CD4-positive, alpha-beta T cell (primary cell): ENCODE results near the gene TSKS. TPM values are rescaled to one million over a fixed set of nuclear protein-coding genes. Genes with fewer than 3 reads are reported as not detected.

Source experiments
- ATAC-seq: fragments of 200-7000 bp; cut with Tn5 transposase; one replicate; pipeline ENCODE4 v1.10.0; 2022; ENCODE audit warnings: mild to moderate bottlenecking; ENCODE audit not compliant: poor library complexity
- CTCF ChIA-PET: fragments of 350-600 bp; sonication (Branson Sonifier 250); formaldehyde crosslinking; loops from one replicate; lab custom pipeline; 2021; ENCODE audit warnings: antibody characterized with exemption, inconsistent platforms; lab: Charles Lee
- POLR2A ChIA-PET: fragments of 350-600 bp; sonication (Branson Sonifier 250); formaldehyde crosslinking; loops from one replicate; lab custom pipeline; 2021; ENCODE audit warnings: antibody characterized with exemption, inconsistent platforms; lab: Charles Lee
- DNase-seq, 14 experiments: peaks; one replicate each; pipeline ENCODE4 v3.0.0-alpha.2; 2013 to 2020; ENCODE audit warnings: mixed read lengths in 2 of 14
- H3K27ac ChIP-seq, 2 donors: one replicate each; pipeline versions ENCODE4 v1.5.1 to v1.7.0; 2013; ENCODE audit warnings: low read length in 2 of 2, low read depth in 1 of 2, mild to moderate bottlenecking in 1 of 2
- H3K27me3 ChIP-seq, 2 experiments: 1 replicate in 1 of 2; 2 replicates in 1 of 2; pipeline versions ENCODE4 v1.6.1 to v1.7.0; 2013; ENCODE audit warnings: low read length in 2 of 2, control low read depth in 1 of 2, mild to moderate bottlenecking in 1 of 2, moderate library complexity in 1 of 2; ENCODE audit not compliant: insufficient read depth in 2 of 2, control insufficient read depth in 1 of 2
- H3K36me3 ChIP-seq: one replicate; pipeline ENCODE4 v1.6.1; 2013; ENCODE audit warnings: low read length, control low read depth; ENCODE audit not compliant: insufficient read depth
- H3K4me1 ChIP-seq: one replicate; pipeline ENCODE4 v1.6.1; 2013; ENCODE audit warnings: low read length, control low read depth; ENCODE audit not compliant: insufficient read depth
- H3K4me3 ChIP-seq: one replicate; pipeline ENCODE4 v1.5.1; 2013; ENCODE audit warnings: mild to moderate bottlenecking, low read length, moderate library complexity
- H3K9me3 ChIP-seq, 2 experiments: 1 replicate in 1 of 2; 2 replicates in 1 of 2; pipeline versions ENCODE4 v1.6.1 to v1.7.0; 2013; ENCODE audit warnings: low read length in 2 of 2, mild to moderate bottlenecking in 2 of 2, control low read depth in 1 of 2, moderate library complexity in 1 of 2; ENCODE audit not compliant: control insufficient read depth in 1 of 2, insufficient read depth in 1 of 2
- H3K27ac Mint-ChIP-seq: one replicate; pipeline ENCODE4 v1.8.0; 2020; ENCODE audit warnings: mixed read lengths
- H3K27me3 Mint-ChIP-seq: one replicate; pipeline ENCODE4 v1.8.0; 2021; ENCODE audit warnings: mixed read lengths
- H3K36me3 Mint-ChIP-seq: one replicate; pipeline ENCODE4 v1.8.0; 2021; ENCODE audit warnings: low read depth, mixed read lengths
- H3K4me1 Mint-ChIP-seq: one replicate; pipeline ENCODE4 v1.8.0; 2021; ENCODE audit warnings: low read depth, mixed read lengths
- H3K4me3 Mint-ChIP-seq: one replicate; pipeline ENCODE4 v1.8.0; 2020; ENCODE audit warnings: mild to moderate bottlenecking, mixed read lengths
- H3K9me3 Mint-ChIP-seq: one replicate; pipeline ENCODE4 v1.8.0; 2020; ENCODE audit warnings: mixed read lengths
- CTCF ChIP-seq: fragments of 200-600 bp; IDR thresholded peaks from one replicate; pipeline ENCODE4 v1.8.0; 2022; ENCODE audit warnings: antibody characterized with exemption, mild to moderate bottlenecking
- intact Hi-C, 2 experiments: fragments of 100-400 bp; cut with DNase I in 1 of 2; cut with micrococcal nuclease in 1 of 2; formaldehyde crosslinking; loops; one replicate each; pipeline versions ENCODE4 v1.15.1 to v1.9.0; 2023 to 2025; cut with DNase I, micrococcal nuclease
- total RNA-seq, 174 experiments: library from RNA in 2 of 174; stranded (reverse) in 2 of 174; gene quantifications; one replicate each; pipeline ENCODE4 v1.2.3 and lab custom pipeline; 2021 to 2026

The TSKS gene
- total RNA-seq, 2 experiments from 2014 or later = 2.1 to 2.9 TPM

GRCh38 chr19:49776371-49776764 is 13.3 kb upstream of the TSKS start:
- H3K36me3 Mint-ChIP-seq = peaks cover 36% of the 10 kb centered on the region
- ATAC-seq (no peak), DNase-seq (no peak)
- Histone ChIP-seq H3K4me1 (peaks cover 5% of the 10 kb centered on the region), H3K9me3 (no peaks in the 10 kb centered on the region), H3K27me3 (no peaks in the 10 kb centered on the region), H3K36me3 (peaks cover 4% of the 10 kb centered on the region), H3K4me3 (no peak overlapping the region), H3K27ac (no peak overlapping the region)
- intact Hi-C loops = no loop called here
- peaks cover 22% of the 10 kb centered on the region for H3K4me1 Mint-ChIP-seq
- POLR2A ChIA-PET = interaction anchor here (1.2 kb wide), 1 partner anchor 10 kb away, joined by 3 read pairs; the partner anchor contains the start of gene AP2A1
- no peaks in the 10 kb centered on the region for H3K9me3 Mint-ChIP-seq
- TF ChIP-seq CTCF = no peak
- H3K27me3 Mint-ChIP-seq = no peaks in the 10 kb centered on the region
- H3K4me3 Mint-ChIP-seq = no peak overlapping the region
- CTCF ChIA-PET = no interaction called here
- no peak overlapping the region for H3K27ac Mint-ChIP-seq

GRCh38 chr19:49775742-49776370 is 12.8 kb upstream of the TSKS start:
- H3K9me3 Mint-ChIP-seq = no peaks in the 10 kb centered on the region
- no peaks in the 10 kb centered on the region for H3K27me3 Mint-ChIP-seq
- H3K36me3 ChIP-seq = peaks cover 8% of the 10 kb centered on the region
- H3K9me3 ChIP-seq = no peaks in the 10 kb centered on the region
- peaks cover 22% of the 10 kb centered on the region for H3K4me1 Mint-ChIP-seq
- intact Hi-C loops = no loop called here
- ChIA-PET CTCF (no interaction called here), POLR2A (interaction anchor here (1.2 kb wide), 1 partner anchor 9 kb away, joined by 3 read pairs; the partner anchor contains the start of gene AP2A1)
- no peak for TF ChIP-seq CTCF
- no peak overlapping the region for H3K27ac ChIP-seq
- no peak overlapping the region for H3K4me3 Mint-ChIP-seq
- no peak for ATAC-seq
- DNase-seq = no peak
- H3K36me3 Mint-ChIP-seq = peaks cover 32% of the 10 kb centered on the region
- no peaks in the 10 kb centered on the region for H3K27me3 ChIP-seq
- H3K4me1 ChIP-seq = peaks cover 5% of the 10 kb centered on the region
- no peak overlapping the region for H3K4me3 ChIP-seq
- no peak overlapping the region for H3K27ac Mint-ChIP-seq

- Histone ChIP-seq H3K27me3 (no peaks in the 10 kb centered on the region), H3K4me1 (peaks cover 5% of the 10 kb centered on the region), H3K27ac (no peak overlapping the region), H3K4me3 (no peak overlapping the region), H3K36me3 (peaks cover 8% of the 10 kb centered on the region), H3K9me3 (no peaks in the 10 kb centered on the region)
- Mint-ChIP-seq H3K4me3 (no peak overlapping the region), H3K36me3 (peaks cover 28% of the 10 kb centered on the region), H3K27ac (no peak overlapping the region), H3K27me3 (no peaks in the 10 kb centered on the region), H3K9me3 (no peaks in the 10 kb centered on the region), H3K4me1 (peaks cover 23% of the 10 kb centered on the region)
- no peak for ATAC-seq
- ChIA-PET CTCF (no interaction called here), POLR2A (no interaction called here)
- no peak for TF ChIP-seq CTCF
- no peak for DNase-seq
- intact Hi-C loops = no loop called here
These were observed 11.9 kb upstream of the TSKS start for GRCh38 chr19:49774969-49775368.
